OCI-LY7 (cell line): ENCODE results near the gene NANP.

ENCODE experiments used
- CTCF ChIP-seq: fragments of 200-600 bp; sonication (generic); conservative IDR thresholded peaks from 2 replicates; pipeline ENCODE4 v1.5.1; 2014; ENCODE audit warnings: mild to moderate bottlenecking, antibody characterized with exemption, low read length, moderate library complexity, mixed read lengths
- EZH2phosphoT487 ChIP-seq: fragments of 200-600 bp; sonication (generic); IDR thresholded peaks from 2 replicates; pipeline ENCODE4 v1.6.1; 2018; ENCODE audit warnings: low read depth, borderline replicate concordance, mild to moderate bottlenecking, mixed run types, antibody characterized with exemption, low read length, moderate library complexity, mixed read lengths

- TF ChIP-seq CTCF (no peak), EZH2phosphoT487 (no peak)
Observed at GRCh38 chr20:25563876-25564275, 59.9 kb downstream of the NANP start.
